Stimulated activated naive CD8-positive, alpha-beta T cell treated with anti-CD3 and anti-CD28 coated beads, Interleukin-15, Interleukin-2, amounts not matched to agents 100 ng/mL and 50 ng/mL, for 24 hours (primary cell): Measurements from ENCODE around the gene SELE.

ENCODE experiments used
- H3K27ac Mint-ChIP-seq: one replicate; pipeline ENCODE4 v1.8.0; 2021; ENCODE audit warnings: mild to moderate bottlenecking, mixed read lengths
- H3K27me3 Mint-ChIP-seq: one replicate; pipeline ENCODE4 v1.8.0; 2021; ENCODE audit warnings: mixed read lengths
- H3K36me3 Mint-ChIP-seq: one replicate; pipeline ENCODE4 v1.8.0; 2021; ENCODE audit warnings: low read depth, mixed read lengths
- H3K4me1 Mint-ChIP-seq: one replicate; pipeline ENCODE4 v1.8.0; 2021; ENCODE audit warnings: low read depth, mixed read lengths
- H3K4me3 Mint-ChIP-seq: one replicate; pipeline ENCODE4 v1.8.0; 2021; ENCODE audit warnings: mild to moderate bottlenecking, mixed read lengths
- H3K9me3 Mint-ChIP-seq: one replicate; pipeline ENCODE4 v1.8.0; 2021; ENCODE audit warnings: mixed read lengths

SELE gene, protein sequence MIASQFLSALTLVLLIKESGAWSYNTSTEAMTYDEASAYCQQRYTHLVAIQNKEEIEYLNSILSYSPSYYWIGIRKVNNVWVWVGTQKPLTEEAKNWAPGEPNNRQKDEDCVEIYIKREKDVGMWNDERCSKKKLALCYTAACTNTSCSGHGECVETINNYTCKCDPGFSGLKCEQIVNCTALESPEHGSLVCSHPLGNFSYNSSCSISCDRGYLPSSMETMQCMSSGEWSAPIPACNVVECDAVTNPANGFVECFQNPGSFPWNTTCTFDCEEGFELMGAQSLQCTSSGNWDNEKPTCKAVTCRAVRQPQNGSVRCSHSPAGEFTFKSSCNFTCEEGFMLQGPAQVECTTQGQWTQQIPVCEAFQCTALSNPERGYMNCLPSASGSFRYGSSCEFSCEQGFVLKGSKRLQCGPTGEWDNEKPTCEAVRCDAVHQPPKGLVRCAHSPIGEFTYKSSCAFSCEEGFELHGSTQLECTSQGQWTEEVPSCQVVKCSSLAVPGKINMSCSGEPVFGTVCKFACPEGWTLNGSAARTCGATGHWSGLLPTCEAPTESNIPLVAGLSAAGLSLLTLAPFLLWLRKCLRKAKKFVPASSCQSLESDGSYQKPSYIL

DNA sequence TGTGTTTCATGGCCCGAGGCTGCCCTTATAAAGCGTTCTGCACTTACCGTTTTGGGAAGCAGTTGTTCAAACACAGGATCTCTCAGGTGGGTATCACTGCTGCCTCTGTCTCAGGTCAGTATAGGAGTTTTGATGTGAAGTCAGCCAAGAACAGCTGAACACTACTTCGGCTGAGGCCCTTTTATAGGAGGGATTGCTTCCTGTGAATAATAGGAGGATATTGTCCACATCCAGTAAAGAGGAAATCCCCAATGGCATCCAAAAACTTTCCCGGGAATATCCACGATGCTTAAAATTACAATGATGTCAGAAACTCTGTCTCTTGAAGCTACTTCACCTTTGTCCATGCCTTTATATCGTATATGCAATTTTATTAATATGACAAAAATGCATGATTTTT, at the start of gene SELE:
TSS of gene SELE (minus strand) at position 156 of the 400 bp plus-strand sequence. CDS start 467 bp downstream, outside the sequence.
- Mint-ChIP-seq H3K27me3 (peaks cover 13% of the 10 kb centered on the region), H3K4me3 (no peak within 1 kb of the TSS), H3K4me1 (no peaks in the 10 kb centered on the region), H3K9me3 (no peaks in the 10 kb centered on the region), H3K27ac (no peak within 1 kb of the TSS), H3K36me3 (no peaks in the 10 kb centered on the region)

DNA sequence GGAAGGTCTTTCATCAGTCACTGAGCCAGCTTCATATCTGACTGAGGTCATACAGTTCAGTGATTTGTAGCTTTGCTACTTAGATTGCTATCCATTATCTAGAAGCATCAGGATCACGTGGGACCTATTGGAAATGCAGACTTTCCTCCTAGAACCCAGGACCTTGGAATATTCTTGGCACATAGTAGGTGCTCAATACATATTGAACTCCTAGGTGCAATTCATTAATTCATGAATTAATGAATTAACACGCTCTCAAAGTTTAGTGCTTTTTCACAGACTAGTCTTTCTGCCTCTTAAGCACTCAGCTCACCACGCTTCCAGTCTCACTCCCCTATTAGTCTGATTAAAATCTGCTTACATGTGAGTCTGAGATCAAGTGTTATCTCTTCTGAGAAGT, 48.7 kb upstream of the SELE start:
- Mint-ChIP-seq H3K27me3 (peaks cover 46% of the 10 kb centered on the region), H3K4me3 (no peak overlapping the region), H3K36me3 (no peaks in the 10 kb centered on the region), H3K9me3 (no peaks in the 10 kb centered on the region), H3K4me1 (no peaks in the 10 kb centered on the region), H3K27ac (no peak overlapping the region)

DNA sequence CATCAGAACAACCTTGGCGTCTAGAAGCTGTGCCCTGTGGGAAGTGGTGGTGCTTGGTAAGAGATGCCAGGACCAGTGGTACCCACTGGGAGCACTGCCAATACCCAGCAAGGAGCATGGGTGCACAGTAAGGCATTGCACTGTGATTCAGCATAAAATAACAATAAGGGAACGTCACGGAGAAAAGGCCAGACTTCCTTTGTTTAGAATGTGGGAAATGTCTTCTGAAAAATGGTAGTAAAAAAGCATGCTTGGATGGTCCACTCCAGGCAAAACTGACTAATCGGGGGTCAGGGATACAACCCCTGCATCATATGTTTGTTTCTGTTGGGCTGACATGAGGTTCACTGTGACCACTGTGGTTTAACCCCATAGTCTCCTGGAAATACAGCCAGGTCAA, 46.1 kb upstream of the SELE start:
- Mint-ChIP-seq H3K9me3 (no peaks in the 10 kb centered on the region), H3K27me3 (peaks cover 27% of the 10 kb centered on the region), H3K4me3 (no peak overlapping the region), H3K4me1 (no peaks in the 10 kb centered on the region), H3K36me3 (no peaks in the 10 kb centered on the region), H3K27ac (no peak overlapping the region)

DNA sequence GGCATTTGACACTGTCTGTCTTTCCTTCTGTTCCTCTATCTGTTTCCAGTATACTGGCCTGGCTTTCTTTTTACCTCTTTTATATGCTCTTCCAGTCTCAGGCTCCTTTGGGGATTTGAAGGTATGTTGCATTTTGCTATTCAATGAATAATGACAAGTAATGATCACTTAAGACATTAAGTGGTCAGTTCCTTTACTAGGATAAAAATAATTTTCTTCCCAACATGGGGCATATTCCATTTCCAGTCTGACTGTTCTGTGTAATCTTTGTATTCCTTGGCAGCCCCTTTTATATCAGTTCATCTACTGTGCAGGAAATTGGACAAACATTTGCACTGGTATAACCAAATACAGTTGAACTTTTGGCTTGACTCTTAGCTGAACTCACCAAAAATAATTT, 45.3 kb upstream of the SELE start:
- no peaks in the 10 kb centered on the region for H3K9me3 Mint-ChIP-seq

DNA sequence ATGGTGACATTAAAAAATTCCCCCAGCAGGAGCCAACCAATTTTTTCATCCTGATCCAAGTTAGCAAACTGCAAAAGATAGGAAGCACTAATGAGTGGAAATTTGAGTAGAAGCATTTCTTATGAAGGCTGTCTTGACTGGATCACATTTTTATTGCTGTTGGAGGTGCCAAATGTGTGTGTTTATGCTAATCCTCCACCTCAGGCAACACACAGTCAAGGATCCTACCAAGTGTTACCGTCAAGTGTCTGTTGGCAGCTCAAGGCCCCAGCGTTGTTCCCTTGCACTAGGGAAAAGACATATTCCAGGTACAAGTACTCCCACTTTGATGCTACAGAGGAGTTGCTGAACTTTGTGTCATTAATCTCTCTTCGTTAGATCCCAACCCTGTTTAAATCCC, 42.6 kb upstream of the SELE start:
- H3K9me3 Mint-ChIP-seq, result no peaks in the 10 kb centered on the region
- no peak overlapping the region for H3K27ac Mint-ChIP-seq
- H3K4me3 Mint-ChIP-seq, result no peak overlapping the region
- no peaks in the 10 kb centered on the region for H3K36me3 Mint-ChIP-seq
- H3K4me1 Mint-ChIP-seq, result no peaks in the 10 kb centered on the region
- H3K27me3 Mint-ChIP-seq, result peaks cover 4% of the 10 kb centered on the region

More for the DNA sequence above, 45.3 kb upstream of the SELE start:
- H3K4me1 Mint-ChIP-seq, result no peaks in the 10 kb centered on the region
- H3K27me3 Mint-ChIP-seq, result peaks cover 20% of the 10 kb centered on the region
- H3K4me3 Mint-ChIP-seq, result no peak overlapping the region
- no peak overlapping the region for H3K27ac Mint-ChIP-seq
- H3K36me3 Mint-ChIP-seq, result no peaks in the 10 kb centered on the region

DNA sequence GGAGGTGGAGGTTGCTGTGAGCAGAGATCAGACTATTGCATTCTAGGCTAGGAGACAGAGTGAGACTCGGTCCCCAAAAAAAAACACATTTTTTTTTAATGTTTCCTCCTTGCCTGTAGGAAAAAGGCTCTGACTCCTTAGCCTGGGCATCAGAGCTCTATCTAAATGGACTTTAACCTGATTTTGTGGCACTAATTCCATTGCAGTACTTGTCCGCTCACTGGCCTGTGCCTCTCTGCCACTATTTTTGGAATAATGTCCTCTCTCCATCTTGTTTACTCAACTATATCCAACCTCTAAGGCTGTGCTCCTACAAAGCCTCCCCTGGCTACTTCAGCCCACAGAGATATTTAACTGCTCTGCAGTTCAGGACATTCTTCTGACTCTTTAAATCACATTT, 34.3 kb upstream of the SELE start:
- Mint-ChIP-seq H3K4me3 (no peak overlapping the region), H3K27me3 (no peaks in the 10 kb centered on the region), H3K4me1 (no peaks in the 10 kb centered on the region), H3K27ac (no peak overlapping the region), H3K9me3 (no peaks in the 10 kb centered on the region), H3K36me3 (no peaks in the 10 kb centered on the region)

DNA sequence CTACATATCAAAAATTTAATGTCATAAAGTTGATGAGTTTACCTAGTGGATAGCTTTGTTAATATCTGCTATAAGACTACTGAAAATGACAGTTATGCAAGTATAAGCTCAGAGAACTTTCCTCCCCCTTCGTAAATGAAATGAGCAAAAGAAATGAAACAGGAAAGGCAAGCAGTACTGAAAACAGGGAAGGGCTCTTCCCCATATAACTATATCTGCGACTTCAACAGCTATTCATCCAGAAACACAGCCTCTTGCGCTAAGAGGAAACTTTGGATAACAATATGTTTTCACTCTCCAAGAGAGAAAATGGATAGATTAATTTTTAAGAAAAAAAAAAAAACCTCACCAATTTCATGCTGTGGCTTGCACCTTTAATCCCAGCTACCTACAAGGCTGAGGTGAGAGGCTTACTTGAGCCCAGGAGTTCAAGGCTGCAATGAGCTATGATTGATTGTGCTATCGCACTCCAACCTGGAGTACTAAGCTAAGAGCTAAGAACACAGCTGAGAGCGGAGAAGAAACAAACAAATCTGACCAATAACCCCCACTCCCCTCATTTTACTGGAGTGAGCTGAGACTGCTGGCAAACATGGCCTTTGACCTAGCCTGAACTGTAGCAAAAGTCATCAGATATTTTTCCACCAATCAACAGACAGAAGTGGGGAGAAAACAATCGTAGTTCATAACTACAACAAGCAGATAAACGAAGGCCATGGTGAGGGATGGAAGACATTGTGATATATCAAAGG, 31.9 kb upstream of the SELE start:
- Mint-ChIP-seq H3K9me3 (no peaks in the 10 kb centered on the region), H3K4me3 (no peak overlapping the region), H3K27ac (no peak overlapping the region), H3K4me1 (no peaks in the 10 kb centered on the region), H3K27me3 (no peaks in the 10 kb centered on the region), H3K36me3 (no peaks in the 10 kb centered on the region)

DNA sequence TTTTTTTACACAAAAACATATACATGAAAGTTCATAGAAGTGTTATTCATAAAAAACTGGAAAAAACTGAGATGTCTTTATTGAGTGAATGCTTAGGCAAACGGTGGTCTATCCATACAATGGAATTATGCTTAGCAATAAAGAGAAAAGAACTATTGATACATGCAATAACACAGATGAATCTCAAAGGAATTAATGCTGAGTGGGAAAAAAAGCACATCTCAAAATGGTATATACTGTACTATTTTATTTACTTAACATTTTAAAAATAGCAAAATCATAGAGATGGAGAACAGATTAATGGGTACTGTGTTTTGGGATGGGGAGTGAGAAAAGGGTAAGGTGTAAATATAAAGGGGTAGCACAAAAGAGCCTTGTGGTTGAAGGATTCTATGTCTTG, 31.0 kb upstream of the SELE start:
- Mint-ChIP-seq H3K4me1 (no peaks in the 10 kb centered on the region), H3K27ac (no peak overlapping the region), H3K4me3 (no peak overlapping the region), H3K9me3 (no peaks in the 10 kb centered on the region), H3K27me3 (no peaks in the 10 kb centered on the region), H3K36me3 (no peaks in the 10 kb centered on the region)

DNA sequence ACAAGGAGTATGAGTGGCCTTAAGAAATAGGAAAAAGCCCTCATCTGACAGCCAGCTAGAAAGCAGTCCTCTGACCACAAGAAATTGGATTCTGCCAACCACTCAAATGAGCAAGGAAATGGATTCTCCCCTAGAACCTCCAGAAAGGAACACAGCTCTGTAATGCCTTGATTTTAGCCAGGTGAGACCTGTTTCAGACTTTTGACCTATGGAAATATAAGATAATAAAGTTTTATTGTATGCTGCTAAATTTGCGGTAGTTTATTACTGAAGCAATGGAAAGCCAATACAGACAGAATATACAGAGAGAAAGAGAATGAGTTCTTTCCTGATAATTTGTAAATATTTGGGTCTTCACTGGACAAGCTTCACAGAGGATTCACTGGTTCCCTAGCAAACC, 28.8 kb upstream of the SELE start:
- Mint-ChIP-seq H3K9me3 (peaks cover 5% of the 10 kb centered on the region), H3K36me3 (no peaks in the 10 kb centered on the region), H3K4me1 (no peaks in the 10 kb centered on the region), H3K27me3 (no peaks in the 10 kb centered on the region), H3K4me3 (no peak overlapping the region), H3K27ac (no peak overlapping the region)

DNA sequence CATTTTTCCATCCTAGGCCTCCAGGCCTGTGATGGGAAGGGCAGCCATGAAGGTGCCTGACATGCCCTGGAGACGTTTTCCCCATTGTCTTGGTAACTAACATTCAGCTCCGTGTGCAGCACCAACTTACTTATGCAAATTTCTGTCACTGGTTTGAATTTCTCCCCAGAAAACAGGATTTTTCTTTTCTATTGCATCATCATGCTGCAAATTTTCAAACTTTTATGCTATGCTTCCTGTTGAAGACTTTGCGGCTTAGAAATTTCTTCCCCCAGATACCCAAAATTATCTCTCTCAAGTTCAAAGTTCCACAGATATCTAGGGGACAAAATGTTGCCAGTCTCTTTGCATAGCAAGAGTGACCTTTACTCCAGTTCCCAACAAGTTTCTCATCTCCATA, 25.2 kb upstream of the SELE start:
- H3K27ac Mint-ChIP-seq, result no peak overlapping the region
- H3K4me3 Mint-ChIP-seq, result no peak overlapping the region
- H3K27me3 Mint-ChIP-seq, result peaks cover 3% of the 10 kb centered on the region
- peaks cover 5% of the 10 kb centered on the region for H3K9me3 Mint-ChIP-seq
- no peaks in the 10 kb centered on the region for H3K36me3 Mint-ChIP-seq
- H3K4me1 Mint-ChIP-seq, result no peaks in the 10 kb centered on the region

DNA sequence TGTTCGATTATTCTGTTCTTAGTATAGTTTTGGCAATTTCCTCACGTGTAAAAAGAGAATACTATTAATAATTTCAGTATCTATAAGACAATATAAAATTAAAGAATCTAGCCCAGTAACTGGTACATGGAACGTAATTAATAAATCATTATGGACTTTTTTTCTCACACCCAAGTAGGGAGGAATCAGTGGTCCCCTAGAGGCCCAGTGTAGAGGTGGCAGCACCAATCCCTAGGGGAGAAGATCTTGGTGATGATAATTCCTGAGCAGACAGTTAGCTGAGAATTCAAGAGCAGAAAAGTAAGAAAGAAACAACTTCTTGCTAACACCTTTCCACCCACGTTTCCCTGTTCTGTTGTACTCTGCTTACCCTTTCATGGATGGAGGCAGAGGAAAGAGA, 19.7 kb upstream of the SELE start:
- Mint-ChIP-seq H3K4me1 (no peaks in the 10 kb centered on the region), H3K27ac (no peak overlapping the region), H3K27me3 (peaks cover 8% of the 10 kb centered on the region), H3K36me3 (no peaks in the 10 kb centered on the region), H3K4me3 (no peak overlapping the region), H3K9me3 (no peaks in the 10 kb centered on the region)

DNA sequence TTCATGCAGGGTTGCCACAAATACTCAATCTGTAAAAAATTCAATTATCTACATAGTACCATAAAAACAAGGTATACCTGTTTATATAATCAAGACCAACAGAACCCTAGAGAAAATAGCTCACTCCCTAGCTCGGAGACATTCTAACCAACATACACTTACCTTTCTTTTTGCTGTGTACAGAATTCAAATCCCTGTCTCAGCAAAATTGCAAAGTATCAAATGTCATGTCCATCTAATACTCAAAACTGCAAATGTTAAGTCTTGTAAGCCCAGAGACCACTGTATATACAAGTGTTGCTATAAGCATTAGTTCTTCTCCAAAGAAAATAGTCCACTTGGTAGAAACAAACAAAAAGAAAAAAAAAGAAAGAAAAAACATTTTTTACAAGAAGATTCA, 16.2 kb upstream of the SELE start:
- Mint-ChIP-seq H3K4me1 (no peaks in the 10 kb centered on the region), H3K9me3 (no peaks in the 10 kb centered on the region), H3K27me3 (peaks cover 4% of the 10 kb centered on the region), H3K27ac (no peak overlapping the region), H3K36me3 (no peaks in the 10 kb centered on the region), H3K4me3 (no peak overlapping the region)

DNA sequence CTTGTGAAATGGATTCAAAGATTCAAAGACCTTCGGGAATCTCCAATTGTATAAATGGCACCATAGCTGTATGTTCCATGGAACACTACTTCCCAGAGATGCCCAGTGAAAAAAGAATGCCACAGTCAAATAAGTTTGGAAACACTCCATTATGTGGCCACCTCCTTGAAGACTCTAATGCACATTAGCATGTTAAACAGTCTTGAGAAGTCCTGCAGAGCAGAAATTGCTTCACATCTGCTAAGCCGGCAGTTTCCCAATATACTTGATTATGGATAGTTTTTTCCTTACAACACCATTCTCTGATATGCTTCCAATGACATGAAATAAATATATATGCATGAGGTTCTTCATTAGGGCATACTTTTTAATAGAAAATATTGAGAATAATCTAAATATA, 12.7 kb upstream of the SELE start:
- Mint-ChIP-seq H3K9me3 (no peaks in the 10 kb centered on the region), H3K4me1 (no peaks in the 10 kb centered on the region), H3K27me3 (no peaks in the 10 kb centered on the region), H3K4me3 (no peak overlapping the region), H3K27ac (no peak overlapping the region), H3K36me3 (no peaks in the 10 kb centered on the region)

DNA sequence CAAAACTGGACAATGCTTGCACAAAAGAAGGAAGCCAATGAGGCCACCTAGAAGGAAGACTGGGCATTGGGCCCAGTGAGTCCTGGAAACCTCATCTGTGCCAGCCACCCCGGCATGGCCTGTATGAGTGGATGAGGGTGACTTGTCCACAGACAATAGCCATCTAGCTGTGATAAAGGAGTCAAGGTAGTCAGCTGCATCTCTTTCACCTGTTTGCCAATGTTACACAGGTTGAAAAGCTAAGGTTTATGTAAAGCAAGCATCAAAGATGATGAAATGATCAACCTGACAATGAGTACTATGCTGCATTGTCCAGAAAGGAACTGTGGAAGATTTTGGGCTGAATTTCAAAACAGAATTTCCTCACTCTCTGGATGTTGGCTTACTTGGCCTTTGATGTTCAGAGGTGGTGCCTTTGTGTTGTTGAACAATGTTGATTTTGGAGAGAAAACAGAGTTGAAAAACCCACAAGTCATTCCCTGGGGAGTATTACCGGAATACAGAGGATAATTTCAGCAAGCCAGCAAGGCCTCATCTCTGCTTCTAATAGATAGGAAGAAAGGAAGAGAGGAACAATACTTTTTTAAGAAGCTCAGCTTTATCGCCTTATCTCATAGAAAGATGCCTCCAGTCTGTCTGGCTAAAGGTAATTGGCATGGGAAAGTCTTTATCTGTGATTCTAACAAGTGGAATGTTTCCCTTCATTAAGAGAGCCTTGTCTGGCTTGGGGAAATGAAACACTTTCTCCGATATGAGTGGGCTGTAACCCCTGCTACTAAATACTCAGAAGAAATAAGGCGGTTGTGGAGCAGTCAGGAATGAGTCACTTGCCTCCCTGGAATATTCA, 11.4 kb upstream of the SELE start:
- no peak overlapping the region for H3K4me3 Mint-ChIP-seq
- H3K9me3 Mint-ChIP-seq, result no peaks in the 10 kb centered on the region
- H3K4me1 Mint-ChIP-seq, result no peaks in the 10 kb centered on the region
- no peak overlapping the region for H3K27ac Mint-ChIP-seq
- H3K36me3 Mint-ChIP-seq, result no peaks in the 10 kb centered on the region
- H3K27me3 Mint-ChIP-seq, result peaks cover 6% of the 10 kb centered on the region
